T-cell (primary cell): ENCODE measurements around the gene GAS2L1. TPM values are rescaled to one million over a fixed set of nuclear protein-coding genes. Genes with fewer than 3 reads are reported as not detected.

Experiments
- ATAC-seq, 4 experiments: fragments of 200-7000 bp in 3 of 4; fragments of 150-1000 bp in 1 of 4; cut with Tn5 transposase; replicated peaks in 1 of 4; 1 replicate in 3 of 4; 2 replicates in 1 of 4; pipeline ENCODE4 v1.10.0; 2021; ENCODE audit warnings: moderate library complexity in 3 of 4, mild to moderate bottlenecking in 2 of 4, moderate number of reproducible peaks in 1 of 4
- CTCF ChIA-PET, 2 donors: fragments of 300-600 bp; sonication (Branson Sonifier 250); formaldehyde crosslinking; loops; one replicate each; lab custom pipeline; 2022; ENCODE audit warnings: antibody characterized with exemption in 2 of 2; lab: Charles Lee
- POLR2A ChIA-PET, 2 donors: fragments of 300-600 bp; sonication (Branson Sonifier 250); formaldehyde crosslinking; loops; one replicate each; lab custom pipeline; 2022; ENCODE audit warnings: antibody characterized with exemption in 2 of 2; lab: Charles Lee
- DNase-seq, 35 experiments: peaks; one replicate each; pipeline versions ENCODE4 v3.0.0 to v3.0.0-alpha.2; 2013 to 2023
- H3K27ac ChIP-seq: one replicate; pipeline ENCODE4 v1.5.1; 2013; ENCODE audit warnings: low read length
- H3K27me3 ChIP-seq, 2 experiments: replicated peaks in 1 of 2; 1 replicate in 1 of 2; 2 replicates in 1 of 2; pipeline versions ENCODE4 v1.6.1 to v1.7.0; 2013; ENCODE audit warnings: low read length in 1 of 2, mixed read lengths in 1 of 2; ENCODE audit not compliant: control insufficient read depth in 2 of 2, insufficient read depth in 2 of 2; ENCODE audit errors: extremely low read depth in 1 of 2
- H3K36me3 ChIP-seq, 2 donors: 1 replicate in 1 of 2; 2 replicates in 1 of 2; pipeline versions ENCODE4 v1.6.1 to v1.7.0; 2013; ENCODE audit warnings: low read length in 1 of 2; ENCODE audit not compliant: control insufficient read depth in 2 of 2, insufficient read depth in 1 of 2; ENCODE audit errors: extremely low read depth in 1 of 2
- H3K4me1 ChIP-seq, 2 experiments: 1 replicate in 1 of 2; 2 replicates in 1 of 2; pipeline versions ENCODE4 v1.6.1 to v1.7.0; 2013; ENCODE audit warnings: low read length in 2 of 2, mixed read lengths in 1 of 2; ENCODE audit not compliant: insufficient read depth in 2 of 2, control insufficient read depth in 1 of 2; ENCODE audit errors: extremely low read depth in 1 of 2
- H3K4me3 ChIP-seq, 2 donors: 1 replicate in 1 of 2; 2 replicates in 1 of 2; pipeline versions ENCODE4 v1.5.1 to v1.7.0; 2013; ENCODE audit warnings: mild to moderate bottlenecking in 2 of 2, low read length in 1 of 2, moderate library complexity in 1 of 2; ENCODE audit not compliant: control insufficient read depth in 1 of 2; ENCODE audit errors: extremely low read depth in 1 of 2
- H3K9me3 ChIP-seq: 2 replicates; pipeline ENCODE4 v1.7.0; 2013
- H3K27ac Mint-ChIP-seq, 2 donors: one replicate each; pipeline ENCODE4 v1.8.0; 2020 to 2021; ENCODE audit warnings: mild to moderate bottlenecking in 2 of 2, mixed read lengths in 2 of 2
- H3K27me3 Mint-ChIP-seq, 2 donors: one replicate each; pipeline ENCODE4 v1.8.0; 2021 to 2022; ENCODE audit warnings: mixed read lengths in 2 of 2
- H3K36me3 Mint-ChIP-seq: one replicate; pipeline ENCODE4 v1.8.0; 2021; ENCODE audit warnings: mixed read lengths
- H3K4me1 Mint-ChIP-seq, 3 donors: one replicate each; pipeline ENCODE4 v1.8.0; 2020 to 2022; ENCODE audit warnings: mixed read lengths in 3 of 3, mild to moderate bottlenecking in 1 of 3
- H3K4me3 Mint-ChIP-seq, 3 donors: one replicate each; pipeline ENCODE4 v1.8.0; 2020 to 2022; ENCODE audit warnings: mild to moderate bottlenecking in 3 of 3, mixed read lengths in 3 of 3, moderate library complexity in 3 of 3
- H3K9me3 Mint-ChIP-seq, 3 donors: one replicate each; pipeline ENCODE4 v1.8.0; 2020 to 2022; ENCODE audit warnings: mixed read lengths in 3 of 3
- WGBS: methylation state at CpG from one replicate; pipeline ENCODE4 v1.1.5; 2013; ENCODE audit warnings: missing lambda C conversion rate; ENCODE audit not compliant: insufficient coverage; 5-methylcytosine and 5-hydroxymethylcytosine counted together
- total RNA-seq, 35 experiments: library from RNA in 6 of 35; stranded (reverse) in 6 of 35; fragments of 120-200 nt in 1 of 35; gene quantifications; one replicate each; pipeline versions ENCODE4 v1.2.1 to v1.2.4 and lab custom pipeline; 2013 to 2026

Gene GAS2L1
- total RNA-seq, 5 donors from 2014 or later (not counting 1 experiment from before 2014, with no cell fraction given), result 0.53 to 1.2 (median 0.85) TPM

GRCh38 chr22:29331213-29331612, 24.8 kb downstream of the GAS2L1 start:
- WGBS, result 100% methylated on average over 6 of the region's 8 CpGs

GRCh38 chr22:29331658-29332300, 25.3 kb downstream of the GAS2L1 start:
- ChIA-PET POLR2A (no interaction called here), CTCF (no interaction called here)
- Mint-ChIP-seq H3K36me3 (peaks cover 21% of the 10 kb centered on the region), H3K4me1 (no peaks in the 10 kb centered on the region), H3K9me3 (no peaks in the 10 kb centered on the region), H3K27me3 (no peaks in the 10 kb centered on the region), H3K27ac (no peak overlapping the region), H3K4me3 (no peak overlapping the region)
- no peak overlapping the region for H3K4me3 ChIP-seq
- H3K36me3 ChIP-seq, result peaks cover 7 to 64% of the 10 kb centered on the region in 2 donors
- DNase-seq, result no peak
- ATAC-seq, result no peak
- no peaks in the 10 kb centered on the region for H3K4me1 ChIP-seq
- H3K27ac ChIP-seq, result no peak overlapping the region
- H3K9me3 ChIP-seq, result no peaks in the 10 kb centered on the region
- no peaks in the 10 kb centered on the region for H3K27me3 ChIP-seq
- 90% methylated on average over 9 of the region's 14 CpGs for WGBS

More at GRCh38 chr22:29331213-29331612, 24.8 kb downstream of the GAS2L1 start:
- no peak for DNase-seq
- Mint-ChIP-seq H3K27ac (no peak overlapping the region), H3K36me3 (peaks cover 22% of the 10 kb centered on the region), H3K4me1 (no peaks in the 10 kb centered on the region), H3K9me3 (no peaks in the 10 kb centered on the region), H3K4me3 (no peak overlapping the region), H3K27me3 (no peaks in the 10 kb centered on the region)
- no peaks in the 10 kb centered on the region for H3K9me3 ChIP-seq
- no peak overlapping the region for H3K27ac ChIP-seq
- H3K27me3 ChIP-seq, result no peaks in the 10 kb centered on the region
- ChIA-PET CTCF (no interaction called here), POLR2A (no interaction called here)
- no peak overlapping the region for H3K4me3 ChIP-seq
- no peaks in the 10 kb centered on the region for H3K4me1 ChIP-seq
- peaks cover 7 to 62% of the 10 kb centered on the region in 2 donors for H3K36me3 ChIP-seq
- no peak for ATAC-seq

- no peaks in the 10 kb centered on the region for H3K27me3 Mint-ChIP-seq
- DNase-seq, result no peak
- no peaks in the 10 kb centered on the region for H3K9me3 Mint-ChIP-seq
- POLR2A ChIA-PET, result no interaction called here
- H3K4me3 Mint-ChIP-seq, result no peak overlapping the region
- H3K27ac ChIP-seq, result no peak overlapping the region
- H3K36me3 ChIP-seq, result peaks cover 11 to 66% of the 10 kb centered on the region in 2 donors
- no peak for ATAC-seq
- no peaks in the 10 kb centered on the region for H3K4me1 Mint-ChIP-seq
- no peaks in the 10 kb centered on the region for H3K27me3 ChIP-seq
- peaks cover 24% of the 10 kb centered on the region for H3K36me3 Mint-ChIP-seq
- CTCF ChIA-PET, result no interaction called here
- WGBS, result 97% methylated on average over 4 of the region's 8 CpGs
- H3K4me1 ChIP-seq, result no peaks in the 10 kb centered on the region
- H3K4me3 ChIP-seq, result no peak overlapping the region
- H3K27ac Mint-ChIP-seq, result no peak overlapping the region
- H3K9me3 ChIP-seq, result no peaks in the 10 kb centered on the region
These were observed 26.5 kb downstream of the GAS2L1 start for GRCh38 chr22:29332886-29333496.

GRCh38 chr22:29334148-29334547, 27.7 kb downstream of the GAS2L1 start:
- Histone ChIP-seq H3K27ac (no peak overlapping the region), H3K27me3 (no peaks in the 10 kb centered on the region), H3K4me1 (no peaks in the 10 kb centered on the region), H3K9me3 (no peaks in the 10 kb centered on the region), H3K36me3 (peaks cover 15 to 67% of the 10 kb centered on the region in 2 donors), H3K4me3 (no peak overlapping the region)
- Mint-ChIP-seq H3K9me3 (no peaks in the 10 kb centered on the region), H3K36me3 (peaks cover 36% of the 10 kb centered on the region), H3K27me3 (no peaks in the 10 kb centered on the region), H3K4me1 (no peaks in the 10 kb centered on the region), H3K4me3 (no peak overlapping the region), H3K27ac (no peak overlapping the region)
- no peak for DNase-seq
- ATAC-seq, result no peak
- ChIA-PET POLR2A (no interaction called here), CTCF (no interaction called here)
- WGBS, result 100% methylated on average over 4 of the region's 7 CpGs

- Histone ChIP-seq H3K27ac (no peak overlapping the region), H3K36me3 (peaks cover 18 to 68% of the 10 kb centered on the region in 2 donors), H3K4me1 (no peaks in the 10 kb centered on the region), H3K4me3 (no peak overlapping the region), H3K9me3 (no peaks in the 10 kb centered on the region), H3K27me3 (no peaks in the 10 kb centered on the region)
- no peak overlapping the region for H3K27ac Mint-ChIP-seq
- H3K36me3 Mint-ChIP-seq, result peaks cover 42% of the 10 kb centered on the region
- WGBS, result 98% methylated on average over 11 of the region's 12 CpGs
- ChIA-PET CTCF (no interaction called here), POLR2A (no interaction called here)
- H3K27me3 Mint-ChIP-seq, result no peaks in the 10 kb centered on the region
- no peaks in the 10 kb centered on the region for H3K4me1 Mint-ChIP-seq
- H3K9me3 Mint-ChIP-seq, result no peaks in the 10 kb centered on the region
- no peak for ATAC-seq
- no peak overlapping the region for H3K4me3 Mint-ChIP-seq
- no peak for DNase-seq
These were observed 28.4 kb downstream of the GAS2L1 start for GRCh38 chr22:29334696-29335344.

GRCh38 chr22:29335656-29336055, 29.2 kb downstream of the GAS2L1 start:
- Mint-ChIP-seq H3K9me3 (no peaks in the 10 kb centered on the region), H3K36me3 (peaks cover 43% of the 10 kb centered on the region), H3K27ac (no peak overlapping the region), H3K27me3 (no peaks in the 10 kb centered on the region), H3K4me1 (no peaks in the 10 kb centered on the region), H3K4me3 (no peak overlapping the region)
- H3K27ac ChIP-seq, result no peak overlapping the region
- H3K4me3 ChIP-seq, result no peak overlapping the region
- no peaks in the 10 kb centered on the region for H3K4me1 ChIP-seq
- no peaks in the 10 kb centered on the region for H3K27me3 ChIP-seq
- ATAC-seq (no peak), DNase-seq (no peak)
- H3K36me3 ChIP-seq, result peaks cover 26 to 68% of the 10 kb centered on the region in 2 donors
- H3K9me3 ChIP-seq, result no peaks in the 10 kb centered on the region
- WGBS, result 85% methylated on average over 11 of the region's 11 CpGs
- ChIA-PET CTCF (no interaction called here), POLR2A (no interaction called here)
